HG03060 (cell line): ENCODE measurements around the gene EFNB1.

Experiments
- ATAC-seq: cut with Tn5 transposase; IDR thresholded peaks from one replicate; pipeline ENCODE4 v1.9.1; 2021; ENCODE audit warnings: low read depth, moderate number of reproducible peaks; ENCODE audit not compliant: unreplicated experiment

The EFNB1 gene

GRCh38 chrX:68842781-68843581 is 14.2 kb downstream of the EFNB1 start:
- ATAC-seq, result no peak

GRCh38 chrX:68843992-68844391 is 15.2 kb downstream of the EFNB1 start:
- ATAC-seq, result no peak

- no peak for ATAC-seq
Measured at GRCh38 chrX:68844581-68844980, 15.8 kb downstream of the EFNB1 start.

GRCh38 chrX:68846536-68846935 is 17.7 kb downstream of the EFNB1 start:
- no peak for ATAC-seq

GRCh38 chrX:68847172-68847571 is 18.4 kb downstream of the EFNB1 start:
- no peak for ATAC-seq

- no peak for ATAC-seq
Measured at GRCh38 chrX:68848189-68848940, 19.5 kb downstream of the EFNB1 start.

GRCh38 chrX:68851082-68851481 is 22.3 kb downstream of the EFNB1 start:
- ATAC-seq, result no peak

GRCh38 chrX:68852046-68852445 is 23.2 kb downstream of the EFNB1 start:
- ATAC-seq, result no peak

- no peak for ATAC-seq
Measured at GRCh38 chrX:68853665-68854251, 24.9 kb downstream of the EFNB1 start.

- ATAC-seq, result no peak
Measured at GRCh38 chrX:68865300-68865699, 36.5 kb downstream of the EFNB1 start.

GRCh38 chrX:68865926-68866325 is 37.1 kb downstream of the EFNB1 start:
- no peak for ATAC-seq

- no peak for ATAC-seq
Measured at GRCh38 chrX:68867458-68868112, 38.8 kb downstream of the EFNB1 start.

GRCh38 chrX:68868316-68868715 is 39.5 kb downstream of the EFNB1 start:
- ATAC-seq, result no peak

GRCh38 chrX:68868902-68869800 is 40.3 kb downstream of the EFNB1 start:
- ATAC-seq, result no peak

- no peak for ATAC-seq
Measured at GRCh38 chrX:68870357-68870756, 41.5 kb downstream of the EFNB1 start.

- no peak for ATAC-seq
Measured at GRCh38 chrX:68872171-68872570, 43.4 kb downstream of the EFNB1 start.

- no peak for ATAC-seq
Measured at GRCh38 chrX:68874076-68874475, 45.3 kb downstream of the EFNB1 start.

GRCh38 chrX:68876731-68877130 is 47.9 kb downstream of the EFNB1 start:
- ATAC-seq, result no peak

- ATAC-seq, result no peak
Measured at GRCh38 chrX:68877606-68878005, 48.8 kb downstream of the EFNB1 start.
